NCI-H1105 (cell line): ENCODE measurements around the gene PDPR.
"Not testable (repeated sequence)": the region's sequence is repeated elsewhere in the genome, so short reads cannot be mapped to it uniquely, and the experiment has no call there.

ENCODE experiments used
- DNase-seq: peaks from one replicate; lab custom pipeline; 2025; lab: John Stamatoyannopoulos, UW

PDPR gene

DNA sequence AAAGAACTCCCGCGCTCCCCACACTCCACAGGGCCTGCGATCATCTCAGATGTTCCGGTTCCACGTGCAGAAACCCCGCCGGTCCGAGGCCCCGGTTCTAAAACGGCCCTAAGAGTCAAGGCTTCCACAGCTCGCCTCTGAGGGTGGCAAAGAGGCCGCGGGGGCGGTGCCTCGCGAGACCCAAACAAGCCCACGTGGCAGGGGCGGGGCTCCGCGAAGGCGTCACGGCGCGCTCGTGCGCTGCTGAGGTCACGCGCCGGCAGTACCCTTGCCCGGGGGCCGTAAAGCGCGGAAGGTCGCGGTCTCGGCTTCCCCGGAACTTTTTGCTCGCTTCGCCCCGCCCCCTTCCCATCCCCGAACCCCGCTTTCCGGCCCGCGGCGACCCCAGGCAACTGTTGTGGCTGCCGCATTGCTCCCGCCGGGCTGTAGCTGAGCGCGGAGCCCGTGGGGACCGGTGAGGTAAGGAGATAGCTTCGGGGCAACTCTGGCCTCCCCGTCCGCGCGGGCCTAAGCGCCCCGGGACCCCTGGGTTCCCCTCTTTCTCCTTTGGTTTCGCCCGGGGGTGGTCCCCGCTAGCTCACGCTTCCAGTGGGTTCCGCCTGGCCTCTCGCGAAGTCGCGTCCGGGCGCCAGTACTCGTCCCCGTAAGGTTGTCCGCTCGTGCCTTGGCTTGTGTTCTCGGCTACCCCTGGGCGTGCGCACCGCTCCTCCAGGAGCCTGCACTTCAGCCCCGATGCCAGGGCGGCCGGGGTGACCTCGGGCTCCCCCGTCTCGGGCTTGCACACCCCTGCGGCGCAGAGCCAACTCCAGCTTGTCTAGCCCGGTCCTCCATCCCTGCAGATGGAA lies at the start of gene PDPR:
Gene PDPR, plus strand, starts transcription at position 351 of the 845 bp plus-strand sequence. CDS start 6,161 bp downstream, outside the sequence.
- peak; percentile 66 for DNase-seq

DNA sequence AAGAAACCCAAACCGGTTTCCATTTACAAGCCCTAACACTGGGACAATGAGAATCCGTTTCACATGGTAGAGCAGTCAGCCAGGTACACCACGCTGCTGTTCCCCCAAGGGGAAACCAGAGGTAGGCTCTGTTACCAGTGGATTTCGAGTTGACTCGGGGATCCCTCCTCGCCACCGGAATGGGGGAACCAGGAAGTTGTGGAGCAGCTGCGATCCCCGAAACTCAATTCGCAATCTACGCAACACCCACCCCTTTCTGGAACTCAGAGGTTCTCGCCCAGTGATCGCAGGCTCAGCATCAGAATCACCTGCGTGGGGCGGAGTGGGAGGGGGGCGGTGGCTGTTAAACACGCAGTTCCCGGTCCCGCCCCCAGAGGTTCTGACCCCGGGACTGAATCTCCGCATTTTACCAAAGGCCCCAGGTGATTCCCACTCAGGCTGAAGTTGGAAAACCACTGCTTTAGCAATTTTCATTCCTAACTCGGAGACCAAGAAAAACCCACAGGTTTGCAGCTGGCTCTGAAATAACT lies 49.2 kb upstream of the PDPR start:
- not testable (repeated sequence) for DNase-seq

GRCh38 chr16:70065376-70065745 lies 48.8 kb upstream of the PDPR start:
- not testable (repeated sequence) for DNase-seq

DNA sequence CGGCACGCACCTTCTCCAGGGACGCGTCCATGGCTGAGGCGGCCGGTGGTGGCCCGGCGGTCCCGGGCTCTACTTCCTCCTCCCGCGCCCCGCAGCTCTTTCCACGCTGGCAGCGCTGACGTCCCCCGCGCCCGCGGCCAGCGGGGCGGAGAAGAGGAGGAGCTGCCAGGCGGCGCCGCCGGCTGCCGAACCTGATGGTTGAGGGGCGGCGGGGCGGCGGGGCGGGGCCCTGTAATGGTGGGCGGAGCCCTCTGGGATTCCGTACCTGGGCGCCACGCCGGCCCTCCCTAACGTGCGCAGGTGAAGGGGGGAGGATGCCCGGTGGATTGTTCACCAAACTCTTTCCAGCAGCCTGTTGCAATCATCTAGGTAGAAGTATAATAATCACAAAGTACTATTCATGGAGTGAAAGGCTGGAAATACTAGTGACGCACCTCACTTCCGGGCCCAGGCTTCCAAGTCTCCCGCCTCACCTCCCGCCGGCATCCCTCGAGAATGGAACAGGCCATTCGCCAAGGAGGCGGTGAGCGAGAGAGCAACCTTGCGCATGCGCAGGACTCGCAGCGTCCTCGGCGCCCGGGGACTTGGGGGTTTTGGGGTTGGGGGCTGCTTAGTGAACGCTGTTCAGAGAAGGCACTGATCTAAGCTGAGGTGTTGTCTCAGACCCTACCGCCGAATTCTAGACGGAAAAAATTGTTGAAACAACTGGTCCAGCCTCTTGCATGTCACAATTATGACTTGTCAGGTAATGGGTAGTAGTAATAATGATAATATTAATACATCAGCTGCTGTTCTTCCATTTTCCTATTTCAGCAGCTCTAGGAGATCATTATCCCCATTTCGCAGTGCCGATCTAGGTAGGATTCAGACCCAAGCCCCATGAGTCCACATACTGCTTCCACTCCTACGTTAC lies 48.1 kb upstream of the PDPR start:
- DNase-seq: peak; percentile 63

DNA sequence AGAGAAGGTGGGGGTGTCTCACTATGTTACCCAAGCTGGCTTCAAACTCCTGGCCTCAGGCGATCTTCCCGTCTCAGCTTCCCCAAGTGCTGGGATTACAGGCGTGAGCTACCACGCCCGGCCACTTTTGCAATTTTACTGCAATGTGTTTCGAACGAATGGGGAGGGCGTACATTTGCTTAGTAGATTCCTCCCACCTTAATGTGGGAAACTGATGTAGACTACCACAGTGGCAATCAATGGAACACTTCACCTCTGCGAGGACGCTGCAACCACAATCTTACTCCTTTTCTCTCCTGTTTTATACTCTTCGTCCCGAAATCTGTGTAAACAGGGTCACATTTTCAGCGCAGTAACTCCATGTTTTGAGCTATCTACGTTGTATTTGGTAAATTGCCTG lies 47.4 kb upstream of the PDPR start:
- not testable (repeated sequence) for DNase-seq

GRCh38 chr16:70079081-70079480 lies 35.1 kb upstream of the PDPR start:
- DNase-seq: not testable (repeated sequence)

- not testable (repeated sequence) for DNase-seq
Observed at GRCh38 chr16:70081219-70081618, 32.9 kb upstream of the PDPR start.

- DNase-seq: not testable (repeated sequence)
Observed at GRCh38 chr16:70083931-70084330, 30.2 kb upstream of the PDPR start.

DNA sequence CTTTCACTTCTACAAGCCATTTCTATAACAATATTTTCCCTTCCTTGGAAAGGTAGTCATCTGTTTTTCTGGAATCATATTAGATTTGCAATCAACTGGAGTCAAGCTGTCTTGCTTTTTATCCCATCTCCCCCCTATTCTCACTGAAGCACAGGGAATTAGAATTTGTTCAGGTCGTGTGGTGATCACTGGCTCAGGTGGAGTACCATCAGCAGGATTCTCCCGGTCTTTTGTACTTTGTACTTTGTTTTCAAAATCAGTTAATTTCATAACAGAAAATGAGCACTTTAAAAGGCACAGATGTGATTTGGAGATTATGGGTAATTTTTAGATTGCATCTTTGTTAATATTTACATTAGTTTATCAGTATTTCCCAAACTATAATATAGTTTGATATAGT lies 26.0 kb upstream of the PDPR start:
- DNase-seq: not testable (repeated sequence)

- not testable (repeated sequence) for DNase-seq
Observed at GRCh38 chr16:70088877-70089276, 25.3 kb upstream of the PDPR start.

GRCh38 chr16:70089289-70089688 lies 24.8 kb upstream of the PDPR start:
- DNase-seq: not testable (repeated sequence)

DNA sequence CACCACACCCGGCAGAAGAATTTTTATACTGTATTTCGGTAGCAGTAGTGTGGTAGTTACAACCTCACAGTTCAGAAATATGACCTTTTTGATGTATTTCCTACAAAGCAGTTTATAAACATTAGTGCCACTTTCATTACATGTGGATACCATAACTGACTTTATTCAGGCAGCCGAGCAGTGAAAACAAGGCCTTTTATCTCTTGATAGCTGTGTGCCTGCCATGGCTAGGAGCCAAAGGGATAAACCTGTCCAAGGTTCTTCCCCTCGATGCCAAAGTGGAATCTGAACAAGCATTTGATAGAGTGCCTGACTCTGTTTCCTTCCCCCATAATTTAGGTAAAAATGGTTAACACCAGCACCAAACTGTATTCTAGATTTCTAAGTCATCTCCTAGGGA lies 23.0 kb upstream of the PDPR start:
- not testable (repeated sequence) for DNase-seq

DNA sequence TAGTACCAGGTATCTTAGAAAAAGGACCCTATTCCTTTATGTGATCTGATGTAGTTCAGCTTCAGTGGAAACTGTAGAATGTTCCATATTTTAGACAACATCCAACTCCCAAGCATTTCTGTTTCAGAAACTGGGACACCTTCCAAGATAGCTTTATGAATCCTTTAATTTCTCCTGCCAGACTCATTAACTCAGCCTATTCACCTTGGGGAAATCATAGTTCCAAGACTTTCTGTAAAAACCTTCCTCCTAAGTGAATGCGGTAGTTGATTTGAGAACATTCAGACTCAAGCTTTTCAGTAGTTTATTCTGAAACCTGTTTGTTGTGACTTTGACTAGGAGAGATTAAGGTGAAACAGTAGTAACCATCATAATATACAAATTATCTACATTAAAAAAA lies 20.0 kb upstream of the PDPR start:
- not testable (repeated sequence) for DNase-seq

- not testable (repeated sequence) for DNase-seq
Observed at GRCh38 chr16:70109583-70110279, 4.4 kb upstream of the PDPR start.

DNA sequence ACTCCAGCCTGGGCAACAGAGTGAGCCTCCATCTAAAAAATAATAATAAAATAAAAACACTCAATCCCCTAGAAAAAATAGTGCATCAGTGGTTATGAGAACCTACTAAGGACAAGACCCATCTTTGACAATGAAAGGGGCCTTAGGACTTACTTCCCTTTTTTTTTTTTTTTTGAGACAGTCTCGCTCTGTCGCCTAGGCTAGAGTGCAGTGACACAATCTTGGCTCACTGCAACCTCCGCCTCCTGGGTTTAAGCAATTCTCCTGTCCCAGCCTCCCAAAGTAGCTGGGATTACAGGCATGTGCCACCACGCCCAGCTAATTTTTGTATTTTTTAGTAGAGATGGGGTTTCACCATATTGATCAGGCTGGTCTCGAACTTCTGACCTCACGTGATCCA lies 2.0 kb upstream of the PDPR start:
- DNase-seq: not testable (repeated sequence)

- not testable (repeated sequence) for DNase-seq
Observed at GRCh38 chr16:70113599-70113981, 542 bp upstream of the PDPR start.

DNA sequence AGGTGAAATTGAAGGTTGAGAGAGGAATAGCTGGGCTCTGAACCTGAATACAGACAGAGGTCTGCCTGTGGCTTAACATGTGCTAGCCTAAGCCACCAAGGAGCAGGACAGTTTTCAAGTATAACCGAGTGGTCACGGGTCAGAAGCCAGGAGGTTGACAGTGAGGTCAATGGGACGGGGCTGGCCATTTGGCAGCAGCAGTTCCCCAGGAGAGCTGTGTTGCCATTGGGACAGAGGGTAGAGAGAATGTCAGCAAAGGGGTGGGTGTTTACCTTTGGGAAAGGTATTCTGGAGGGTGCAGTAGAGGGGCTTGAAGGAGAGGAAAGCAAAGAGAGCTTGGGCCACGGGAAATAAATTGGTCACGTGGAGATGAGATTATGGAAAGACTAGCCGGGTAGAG lies 4.2 kb downstream of the PDPR start:
- not testable (repeated sequence) for DNase-seq

GRCh38 chr16:70118776-70119175 lies 4.6 kb downstream of the PDPR start:
- not testable (repeated sequence) for DNase-seq

GRCh38 chr16:70120398-70120797 lies 6.3 kb downstream of the PDPR start:
- not testable (repeated sequence) for DNase-seq

GRCh38 chr16:70123822-70124221 lies 9.7 kb downstream of the PDPR start:
- not testable (repeated sequence) for DNase-seq

DNA sequence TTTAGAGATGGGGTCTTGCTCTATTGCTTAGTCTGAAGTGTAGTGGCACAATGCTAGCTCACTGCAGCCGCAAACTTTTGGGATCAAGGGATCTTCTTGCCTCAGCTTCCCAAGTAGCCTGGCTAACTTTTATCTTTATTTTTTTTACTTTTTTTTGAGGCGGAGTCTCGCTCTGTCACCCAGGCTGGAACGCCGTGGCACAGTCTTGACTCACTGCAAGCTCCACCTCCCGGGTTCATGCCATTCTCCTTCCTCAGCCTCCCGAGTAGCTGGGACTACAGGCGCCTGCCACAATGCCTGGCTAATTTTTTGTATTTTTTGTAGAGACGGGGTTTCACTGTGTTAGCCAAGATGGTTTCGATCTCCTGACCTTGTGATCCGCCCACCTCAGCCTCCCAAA lies 12.1 kb downstream of the PDPR start:
- DNase-seq: not testable (repeated sequence)

GRCh38 chr16:70127706-70128105 lies 13.6 kb downstream of the PDPR start:
- not testable (repeated sequence) for DNase-seq
